ENCODE results near the gene URB2. TPM values are rescaled to one million over a fixed set of nuclear protein-coding genes. Genes with fewer than 3 reads are reported as not detected.

The URB2 gene
- total RNA-seq, 2 experiments from 2014 or later, result 28.9 to 30.1 TPM

DNA sequence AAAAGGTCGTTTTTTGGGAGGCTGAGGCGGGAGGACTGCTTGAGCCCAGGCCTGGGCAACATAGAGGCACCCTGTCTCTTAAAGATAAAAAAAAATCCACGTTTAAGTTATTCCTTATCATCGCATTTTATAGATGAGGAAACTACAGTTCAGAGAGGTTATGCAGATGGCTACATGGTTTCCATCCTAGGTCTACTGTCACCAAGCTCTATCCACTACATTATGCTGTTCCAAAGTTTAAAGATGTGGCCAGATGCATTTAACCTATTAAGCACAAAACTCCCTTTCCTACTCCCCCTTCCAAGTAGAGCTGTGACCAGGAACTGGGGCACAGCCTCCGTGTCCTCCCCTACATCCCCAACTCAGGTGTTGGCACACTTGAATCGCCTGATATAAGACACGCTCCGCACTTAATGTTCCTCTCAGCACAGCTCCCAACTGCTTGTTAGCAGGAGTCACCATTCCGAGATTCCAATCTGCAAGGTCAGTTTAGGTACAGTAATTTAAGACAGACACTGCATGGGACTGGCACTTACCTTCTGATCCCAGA is 1.5 kb upstream of the URB2 start:
- H3K36me3 Mint-ChIP-seq, result peaks cover 28% of the 10 kb centered on the region
- DNase-seq, result no peak
- no peaks in the 10 kb centered on the region for H3K9me3 Mint-ChIP-seq
- H3K4me3 Mint-ChIP-seq, result peak overlapping the region; percentile 93
- no peaks in the 10 kb centered on the region for H3K27me3 Mint-ChIP-seq
- H3K4me1 Mint-ChIP-seq, result peaks cover 59% of the 10 kb centered on the region
- H3K27ac Mint-ChIP-seq, result peak overlapping the region; percentile 89

DNA sequence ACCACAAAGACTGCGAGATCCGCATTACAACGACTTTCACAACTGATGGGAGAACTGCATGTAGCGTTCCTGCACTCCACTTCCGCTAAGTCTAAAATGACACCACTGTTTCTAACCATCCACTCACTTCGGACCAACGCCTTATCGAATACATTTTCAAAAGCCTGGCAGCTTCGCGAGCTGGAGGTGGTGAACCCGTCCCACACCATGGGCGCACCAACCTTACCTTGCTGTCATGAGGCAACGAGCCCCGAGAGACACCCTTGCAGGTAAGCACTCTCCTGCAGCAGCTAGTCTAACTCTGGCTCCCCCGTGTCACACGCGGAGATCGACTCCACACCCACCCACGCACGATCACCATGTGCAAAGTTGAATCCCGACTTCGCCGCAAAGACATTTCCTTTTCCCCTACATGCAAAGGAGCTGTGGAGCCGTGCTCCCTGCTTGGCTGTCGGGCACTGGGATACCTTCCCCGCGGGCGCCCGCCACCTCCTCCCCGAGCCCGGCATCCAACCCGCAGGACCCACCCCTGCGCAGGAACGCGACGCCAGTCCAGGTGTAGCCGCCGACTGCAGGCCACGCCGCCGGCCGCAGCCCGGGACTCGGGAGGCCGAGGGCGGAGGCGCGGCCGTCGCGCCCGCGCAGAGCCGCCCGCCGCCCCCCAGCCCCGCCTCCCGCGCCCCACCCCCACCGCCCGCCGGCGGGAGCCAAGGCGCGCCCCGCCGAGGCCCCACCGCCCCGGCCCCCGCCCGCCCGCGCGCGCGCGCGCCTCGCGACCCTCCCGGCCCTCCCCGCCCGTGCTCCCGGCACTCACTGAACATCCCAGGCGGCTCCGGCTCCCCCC is 754 bp upstream of the URB2 start:
- H3K27me3 Mint-ChIP-seq, result no peaks in the 10 kb centered on the region
- peak overlapping the region; percentile 93 for H3K4me3 Mint-ChIP-seq
- H3K27ac Mint-ChIP-seq, result peak overlapping the region; percentile 89
- DNase-seq, result peak; percentile 67
- H3K9me3 Mint-ChIP-seq, result no peaks in the 10 kb centered on the region
- peaks cover 60% of the 10 kb centered on the region for H3K4me1 Mint-ChIP-seq
- peaks cover 33% of the 10 kb centered on the region for H3K36me3 Mint-ChIP-seq

- peak overlapping the region; percentile 97 for H3K27ac Mint-ChIP-seq
- peaks cover 59% of the 10 kb centered on the region for H3K4me1 Mint-ChIP-seq
- H3K9me3 Mint-ChIP-seq, result no peaks in the 10 kb centered on the region
- DNase-seq, result no peak
- peak overlapping the region; percentile 99 for H3K4me3 Mint-ChIP-seq
- peaks cover 34% of the 10 kb centered on the region for H3K36me3 Mint-ChIP-seq
- no peaks in the 10 kb centered on the region for H3K27me3 Mint-ChIP-seq
Observed at GRCh38 chr1:229627003-229627402, 956 bp downstream of the URB2 start.

- Mint-ChIP-seq H3K27me3 (no peaks in the 10 kb centered on the region), H3K36me3 (peaks cover 27% of the 10 kb centered on the region), H3K4me3 (no peak overlapping the region), H3K4me1 (peaks cover 42% of the 10 kb centered on the region), H3K27ac (no peak overlapping the region), H3K9me3 (no peaks in the 10 kb centered on the region)
- no peak for DNase-seq
Observed at GRCh38 chr1:229629261-229629660, 3.2 kb downstream of the URB2 start.

DNA sequence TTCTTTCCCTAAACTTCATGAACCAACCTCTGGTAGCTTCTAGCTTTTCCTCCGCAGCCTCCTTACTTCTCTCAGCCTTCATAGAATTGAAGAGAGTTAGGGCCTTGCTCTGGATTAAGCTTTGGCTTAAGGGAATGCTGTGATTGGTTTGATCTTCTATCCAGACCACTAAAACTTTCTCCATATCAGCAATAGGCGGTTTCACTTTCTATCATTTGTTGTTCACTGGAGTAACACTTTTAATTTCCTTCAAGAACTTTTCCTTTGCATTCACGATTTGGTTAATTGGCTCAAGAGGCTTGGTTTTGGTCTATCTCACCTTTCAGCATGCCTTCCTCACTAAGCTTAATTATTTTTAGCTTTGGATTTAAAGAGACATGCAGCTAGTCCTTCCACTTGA is 5.1 kb downstream of the URB2 start:
- no peak overlapping the region for H3K4me3 Mint-ChIP-seq
- H3K27ac Mint-ChIP-seq, result no peak overlapping the region
- DNase-seq, result no peak
- H3K9me3 Mint-ChIP-seq, result no peaks in the 10 kb centered on the region
- H3K4me1 Mint-ChIP-seq, result peaks cover 34% of the 10 kb centered on the region
- peaks cover 32% of the 10 kb centered on the region for H3K36me3 Mint-ChIP-seq
- H3K27me3 Mint-ChIP-seq, result no peaks in the 10 kb centered on the region

- no peaks in the 10 kb centered on the region for H3K27me3 Mint-ChIP-seq
- peaks cover 36% of the 10 kb centered on the region for H3K36me3 Mint-ChIP-seq
- H3K4me3 Mint-ChIP-seq, result no peak overlapping the region
- no peaks in the 10 kb centered on the region for H3K9me3 Mint-ChIP-seq
- peaks cover 34% of the 10 kb centered on the region for H3K4me1 Mint-ChIP-seq
- no peak overlapping the region for H3K27ac Mint-ChIP-seq
- no peak for DNase-seq
Observed at GRCh38 chr1:229631966-229632365, 5.9 kb downstream of the URB2 start.

- no peak for DNase-seq
- H3K9me3 Mint-ChIP-seq, result no peaks in the 10 kb centered on the region
- H3K4me3 Mint-ChIP-seq, result no peak overlapping the region
- peaks cover 30% of the 10 kb centered on the region for H3K36me3 Mint-ChIP-seq
- no peaks in the 10 kb centered on the region for H3K27me3 Mint-ChIP-seq
- peaks cover 13% of the 10 kb centered on the region for H3K4me1 Mint-ChIP-seq
- H3K27ac Mint-ChIP-seq, result no peak overlapping the region
Observed at GRCh38 chr1:229636042-229636441, 10.0 kb downstream of the URB2 start.

- H3K36me3 Mint-ChIP-seq, result peaks cover 31% of the 10 kb centered on the region
- H3K27me3 Mint-ChIP-seq, result no peaks in the 10 kb centered on the region
- H3K4me1 Mint-ChIP-seq, result peaks cover 7% of the 10 kb centered on the region
- no peaks in the 10 kb centered on the region for H3K9me3 Mint-ChIP-seq
- no peak overlapping the region for H3K4me3 Mint-ChIP-seq
- no peak overlapping the region for H3K27ac Mint-ChIP-seq
- DNase-seq, result no peak
Observed at GRCh38 chr1:229637746-229638145, 11.7 kb downstream of the URB2 start.

DNA sequence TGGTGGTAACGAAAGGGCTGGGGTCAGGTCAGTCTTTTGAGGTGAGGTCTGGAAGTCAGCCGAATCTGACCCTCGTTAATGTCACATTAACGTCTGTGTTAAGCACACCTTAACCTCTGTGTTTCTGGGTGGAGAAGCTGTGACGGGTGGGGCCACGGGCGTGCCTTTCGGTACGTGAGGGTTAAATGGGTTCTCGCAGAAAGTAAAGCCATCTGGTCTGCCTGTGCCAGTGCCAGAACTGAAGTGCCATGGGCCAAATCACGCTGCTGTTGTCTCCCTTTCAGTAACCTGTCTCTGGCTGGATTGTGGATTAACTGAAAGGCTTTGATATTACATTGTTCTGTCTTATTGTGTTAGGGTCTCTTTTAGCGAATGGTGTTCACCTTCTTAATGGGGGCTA is 14.4 kb downstream of the URB2 start:
- H3K4me1 Mint-ChIP-seq, result peaks cover 7% of the 10 kb centered on the region
- peaks cover 29% of the 10 kb centered on the region for H3K36me3 Mint-ChIP-seq
- no peak overlapping the region for H3K27ac Mint-ChIP-seq

GRCh38 chr1:229641306-229641705 is 15.3 kb downstream of the URB2 start:
- Mint-ChIP-seq H3K4me3 (no peak overlapping the region), H3K9me3 (no peaks in the 10 kb centered on the region), H3K4me1 (peaks cover 7% of the 10 kb centered on the region), H3K36me3 (peaks cover 23% of the 10 kb centered on the region), H3K27ac (no peak overlapping the region), H3K27me3 (no peaks in the 10 kb centered on the region)
- DNase-seq, result no peak

More for the DNA sequence above, 14.4 kb downstream of the URB2 start:
- Mint-ChIP-seq H3K4me3 (no peak overlapping the region), H3K9me3 (no peaks in the 10 kb centered on the region), H3K27me3 (no peaks in the 10 kb centered on the region)
- no peak for DNase-seq

- Mint-ChIP-seq H3K27me3 (no peaks in the 10 kb centered on the region), H3K27ac (peak overlapping the region; percentile 35), H3K36me3 (peaks cover 23% of the 10 kb centered on the region), H3K9me3 (no peaks in the 10 kb centered on the region), H3K4me3 (no peak overlapping the region), H3K4me1 (peaks cover 7% of the 10 kb centered on the region)
- DNase-seq, result no peak
Observed at GRCh38 chr1:229642376-229642775, 16.3 kb downstream of the URB2 start.

DNA sequence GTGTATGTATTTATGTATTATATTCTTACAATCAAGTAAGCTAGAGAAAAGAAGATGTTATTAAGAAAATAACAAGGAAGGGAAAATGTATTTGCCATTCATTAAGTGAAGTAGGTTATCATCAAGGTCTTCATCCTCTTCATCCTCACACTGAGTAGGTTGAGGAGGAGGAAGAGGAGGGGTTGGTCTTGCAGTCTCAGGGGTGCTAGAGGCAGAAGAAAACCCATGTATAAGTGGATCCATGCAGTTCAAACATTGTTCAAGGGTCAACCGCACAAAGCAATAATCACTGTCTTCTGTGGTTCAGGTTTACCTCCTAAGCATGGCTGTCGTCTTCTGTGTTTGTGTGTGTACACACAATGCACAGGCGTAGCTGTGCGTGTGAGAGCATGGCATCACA is 16.9 kb downstream of the URB2 start:
- DNase-seq, result no peak
- H3K27me3 Mint-ChIP-seq, result no peaks in the 10 kb centered on the region

DNA sequence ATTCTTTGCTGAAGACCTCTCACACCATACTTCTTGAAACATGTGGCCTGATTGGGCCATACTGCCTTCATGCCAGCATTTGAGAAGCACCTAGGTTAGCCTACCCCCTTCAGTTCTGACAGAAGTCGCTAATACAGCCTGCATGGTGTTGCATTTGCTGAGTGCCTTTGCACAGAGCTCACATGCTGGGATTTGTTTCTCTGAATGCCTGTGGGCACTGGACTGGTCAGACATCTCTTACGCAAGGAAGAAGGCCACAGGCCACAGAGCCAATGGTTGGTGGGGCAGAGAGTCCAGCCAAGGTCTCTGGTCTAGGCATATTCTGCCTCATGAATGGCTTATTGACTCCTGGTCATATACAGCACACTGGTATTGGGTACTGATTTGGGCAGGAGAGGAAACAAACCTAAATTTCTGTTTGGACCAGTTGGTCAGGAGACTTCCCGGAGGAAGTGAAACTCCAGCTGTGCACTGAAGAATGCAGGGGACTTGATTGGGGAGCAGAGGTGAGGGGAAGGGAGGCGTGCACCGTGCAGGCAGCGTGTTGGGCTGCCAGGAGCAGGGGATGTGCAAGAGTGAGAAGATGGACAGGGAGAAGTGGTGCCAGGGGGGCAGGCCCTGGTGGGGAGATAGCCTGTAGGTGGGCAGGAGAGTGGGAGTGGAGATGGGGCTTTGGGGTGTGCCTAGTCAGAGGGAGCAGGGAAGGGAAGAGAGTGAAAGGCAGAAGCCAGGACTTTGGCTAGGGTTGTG is 18.1 kb downstream of the URB2 start:
- peaks cover 13% of the 10 kb centered on the region for H3K36me3 Mint-ChIP-seq
- H3K4me3 Mint-ChIP-seq, result no peak overlapping the region
- no peaks in the 10 kb centered on the region for H3K27me3 Mint-ChIP-seq
- peak overlapping the region; percentile 18 for H3K27ac Mint-ChIP-seq
- DNase-seq, result no peak
- H3K9me3 Mint-ChIP-seq, result no peaks in the 10 kb centered on the region
- peaks cover 7% of the 10 kb centered on the region for H3K4me1 Mint-ChIP-seq

More for the DNA sequence above, 16.9 kb downstream of the URB2 start:
- Mint-ChIP-seq H3K4me1 (peaks cover 7% of the 10 kb centered on the region), H3K36me3 (peaks cover 19% of the 10 kb centered on the region), H3K27ac (no peak overlapping the region), H3K9me3 (no peaks in the 10 kb centered on the region), H3K4me3 (no peak overlapping the region)

GRCh38 chr1:229645324-229645993 is 19.4 kb downstream of the URB2 start:
- Mint-ChIP-seq H3K27me3 (no peaks in the 10 kb centered on the region), H3K9me3 (no peaks in the 10 kb centered on the region), H3K4me1 (no peaks in the 10 kb centered on the region), H3K4me3 (no peak overlapping the region), H3K36me3 (peaks cover 13% of the 10 kb centered on the region), H3K27ac (peak overlapping the region; percentile 57)
- no peak for DNase-seq

DNA sequence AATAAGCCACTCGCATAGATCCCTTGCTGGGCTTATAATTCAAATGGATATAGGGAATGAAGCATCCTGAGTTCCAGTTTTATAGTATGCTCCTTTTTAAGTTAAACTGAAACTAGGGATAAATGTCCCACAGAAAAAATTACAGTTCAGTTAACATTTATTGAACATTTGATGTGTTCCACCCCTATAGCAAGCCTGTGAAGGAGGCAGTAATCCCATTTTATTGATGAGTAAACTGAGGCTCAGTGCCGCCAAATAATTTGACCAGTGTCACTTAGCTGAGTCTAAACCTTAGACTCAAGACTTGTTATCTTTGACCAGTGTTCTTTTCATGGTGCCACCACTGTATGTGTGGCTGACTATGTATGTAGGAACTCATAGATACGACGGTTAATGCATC is 22.4 kb downstream of the URB2 start:
- H3K27ac Mint-ChIP-seq, result no peak overlapping the region
- H3K4me3 Mint-ChIP-seq, result no peak overlapping the region
- DNase-seq, result no peak
- H3K27me3 Mint-ChIP-seq, result no peaks in the 10 kb centered on the region
- no peaks in the 10 kb centered on the region for H3K4me1 Mint-ChIP-seq
- H3K36me3 Mint-ChIP-seq, result peaks cover 11% of the 10 kb centered on the region
- H3K9me3 Mint-ChIP-seq, result no peaks in the 10 kb centered on the region

Data from activated naive CD8-positive, alpha-beta T cell treated with anti-CD3 and anti-CD28 coated beads for 36 hours (primary cell).